A549 (cell line): Measurements from ENCODE around the gene GPS2. TPM values are rescaled to one million over a fixed set of nuclear protein-coding genes. Genes with fewer than 3 reads are reported as not detected.
"Not testable (repeated sequence)": the region's sequence is repeated elsewhere in the genome, so short reads cannot be mapped to it uniquely, and the experiment has no call there.

Experiments
- ATAC-seq, 2 experiments: fragments of 200-7000 bp in 1 of 2; fragments of >200 bp in 1 of 2; cut with Nextera tagmentation in 1 of 2; cut with Tn5 transposase in 1 of 2; 3 replicates each; pipeline versions ENCODE4 v1.8.0 to v1.9.1; 2018 to 2020; ENCODE audit warnings: mild to moderate bottlenecking in 1 of 2, moderate library complexity in 1 of 2
- CTCF ChIA-PET: fragments of 300-600 bp; sonication (Branson Sonifier 250); formaldehyde crosslinking; extraction: SDS; loops from one replicate; lab custom pipeline; 2021; ENCODE audit warnings: antibody characterized with exemption, inconsistent platforms; lab: Yijun Ruan, JAX
- POLR2A ChIA-PET: fragments of 350-600 bp; formaldehyde crosslinking; extraction: SDS; loops from one replicate; lab custom pipeline; 2021; ENCODE audit warnings: antibody characterized with exemption, inconsistent platforms; lab: Yijun Ruan, JAX
- DNase-seq, 2 experiments: peaks; one replicate each; pipeline versions ENCODE4 v3.0.0 to v3.0.0-alpha.2; 2011 to 2016; ENCODE audit warnings: low read depth in 1 of 2, low spot score in 1 of 2
- FAIRE-seq: peaks from 2 replicates; lab custom pipeline; 2011; peaks lifted over from hg19 to GRCh38; lab: Jason Lieb, UNC
- H3K27ac ChIP-seq, 2 experiments: fragments of >200 bp; sonication (Bioruptor Twin); formaldehyde crosslinking; 3 replicates each; pipeline ENCODE4 v1.5.1; 2016 to 2017
- H3K4me1 ChIP-seq: fragments of >200 bp; sonication (Bioruptor Twin); formaldehyde crosslinking; 3 replicates; pipeline ENCODE4 v1.6.1; 2016
- H3K4me2 ChIP-seq: fragments of >200 bp; sonication (Bioruptor Twin); formaldehyde crosslinking; 3 replicates; pipeline ENCODE4 v1.6.1; 2016
- H3K4me3 ChIP-seq: fragments of >200 bp; sonication (Bioruptor Twin); formaldehyde crosslinking; 3 replicates; pipeline ENCODE4 v1.5.1; 2016
- H3K9me3 ChIP-seq: fragments of >200 bp; sonication (Bioruptor Twin); formaldehyde crosslinking; 3 replicates; pipeline ENCODE4 v1.6.1; 2016
- CBX2 ChIP-seq: fragments of 200-600 bp; sonication (generic); IDR thresholded peaks from 2 replicates; pipeline ENCODE4 v1.6.1; 2016; ENCODE audit warnings: low read depth, mild to moderate bottlenecking, borderline replicate concordance
- CEBPB ChIP-seq, 2 experiments: fragments of >200 bp in 1 of 2; sonication (Bioruptor Twin) in 1 of 2; formaldehyde crosslinking in 1 of 2; IDR thresholded peaks; 2 replicates each; pipeline ENCODE4 v1.6.1; 2012 to 2016
- CHD2 ChIP-seq: fragments of 150-350 bp; IDR thresholded peaks from 2 replicates; pipeline ENCODE4 v1.6.1; 2014; ENCODE audit warnings: low read length; ENCODE audit not compliant: partially characterized antibody
- EHF ChIP-seq: fragments of 250-450 bp; sonication (Bioruptor Pico); IDR thresholded peaks from 2 replicates; pipeline ENCODE4 v1.5.0; 2020; ENCODE audit warnings: mild to moderate bottlenecking
- EHMT2 ChIP-seq: fragments of 200-600 bp; sonication (generic); IDR thresholded peaks from 2 replicates; pipeline ENCODE4 v1.6.1; 2016; ENCODE audit warnings: antibody characterized with exemption, low read depth, mild to moderate bottlenecking, moderate library complexity
- EP300 ChIP-seq, 2 experiments: fragments of >200 bp; sonication (Bioruptor Twin); formaldehyde crosslinking; IDR thresholded peaks; 2 replicates in 1 of 2; 3 replicates in 1 of 2; pipeline ENCODE4 v1.6.1; 2016 to 2017
- FOSB ChIP-seq: fragments of 250-450 bp; sonication (Bioruptor Pico); IDR thresholded peaks from 2 replicates; pipeline ENCODE4 v1.5.0; 2020; ENCODE audit warnings: mild to moderate bottlenecking, moderate library complexity
- GATA3 ChIP-seq: IDR thresholded peaks from 2 replicates; pipeline ENCODE4 v1.6.1; 2012; ENCODE audit warnings: borderline replicate concordance
- KDM1A ChIP-seq: fragments of 200-600 bp; sonication (generic); IDR thresholded peaks from 2 replicates; pipeline ENCODE4 v1.6.1; 2016; ENCODE audit warnings: low read depth, mild to moderate bottlenecking
- MAFK ChIP-seq: fragments of 450-650 bp; IDR thresholded peaks from 2 replicates; pipeline ENCODE4 v1.6.1; 2014; ENCODE audit not compliant: partially characterized antibody
- MAZ ChIP-seq: fragments of 150-350 bp; IDR thresholded peaks from 2 replicates; pipeline ENCODE4 v1.6.1; 2014; ENCODE audit warnings: antibody characterized with exemption, low read depth, low read length, borderline replicate concordance
- MYC ChIP-seq: IDR thresholded peaks from 2 replicates; pipeline ENCODE4 v1.6.1; 2012; ENCODE audit warnings: mild to moderate bottlenecking, inconsistent platforms, low read length, improper control_type of control experiment, borderline replicate concordance
- NFE2L2 ChIP-seq: fragments of 150-350 bp; conservative IDR thresholded peaks from 2 replicates; pipeline ENCODE4 v1.6.1; 2014; ENCODE audit warnings: low read length
- NR3C1 ChIP-seq: fragments of >200 bp; sonication (Bioruptor Twin); formaldehyde crosslinking; IDR thresholded peaks from 3 replicates; pipeline ENCODE4 v1.6.1; 2017
- RARB ChIP-seq: fragments of 250-450 bp; sonication (Bioruptor Pico); IDR thresholded peaks from 2 replicates; pipeline ENCODE4 v1.8.0; 2021; ENCODE audit warnings: mild to moderate bottlenecking, moderate library complexity
- REST ChIP-seq: fragments of 200-600 bp; sonication (generic); IDR thresholded peaks from 2 replicates; pipeline ENCODE4 v1.6.1; 2016; ENCODE audit warnings: antibody characterized with exemption, mild to moderate bottlenecking, moderate library complexity
- RFX5 ChIP-seq: fragments of 450-650 bp; IDR thresholded peaks from 2 replicates; pipeline ENCODE4 v1.7.1; 2014; ENCODE audit warnings: antibody characterized with exemption, mild to moderate bottlenecking, moderate library complexity
- TP53 ChIP-seq: fragments of 250-450 bp; sonication (Bioruptor Pico); IDR thresholded peaks from 2 replicates; pipeline ENCODE4 v1.5.0; 2021; ENCODE audit warnings: mild to moderate bottlenecking, moderate library complexity
- WGBS: methylation state at CpG from one replicate; pipeline ENCODE4 v1.1.6; 2017; ENCODE audit errors: missing lambda C conversion rate; 5-methylcytosine and 5-hydroxymethylcytosine counted together
- polyA plus RNA-seq, 4 experiments: library from polyadenylated mRNA; depleted of rRNA in 3 of 4; stranded (reverse); fragments of >200 nt; fragmentation: RNase III in 1 of 4; extraction: RNeasy Plus Mini Kit Qiagen cat#74134 plus additional on column Dnase treatment in 1 of 4; gene quantifications; 2 replicates in 3 of 4; 3 replicates in 1 of 4; pipeline ENCODE4 v1.2.3, GENCODE V29; 2011 to 2017
- TF ChIP-seq, protein P1 (sequence below): fragments of 250-450 bp; sonication (Bioruptor Pico); IDR thresholded peaks from 2 replicates; pipeline ENCODE4 v1.5.0; 2021; ENCODE audit warnings: mild to moderate bottlenecking, moderate library complexity, borderline replicate concordance
- TF ChIP-seq, protein P2 (sequence below): fragments of 450-650 bp; IDR thresholded peaks from 2 replicates; pipeline ENCODE4 v1.6.1; 2014; ENCODE audit warnings: antibody characterized with exemption

GPS2 gene
- polyA plus RNA-seq, 2 of the 4 experiments (the other 2 are of a cell fraction), result 61.7 to 158 TPM

DNA sequence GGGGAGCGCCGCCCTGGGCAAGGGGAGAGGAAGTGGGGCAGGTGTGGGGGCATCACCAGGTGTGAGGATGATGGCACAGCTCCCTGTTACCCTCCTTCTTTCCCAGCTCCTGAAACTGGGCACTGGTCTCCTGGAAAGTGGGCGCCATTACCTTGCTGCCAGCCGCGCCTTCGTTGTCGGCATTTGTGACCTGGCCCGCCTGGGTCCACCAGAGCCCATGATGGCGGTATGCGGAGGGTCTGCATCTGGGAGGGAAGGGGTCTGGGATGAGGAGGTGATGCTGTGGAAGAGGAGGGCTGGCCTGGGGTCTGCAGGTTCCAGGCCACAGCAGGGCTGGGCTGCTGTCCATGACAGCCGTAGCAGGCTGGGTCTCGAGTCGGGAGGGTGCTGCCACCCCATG lies 26.7 kb upstream of the GPS2 start:
- POLR2A ChIA-PET, result interaction anchor here (1.7 kb wide), 1 partner anchor 12 kb away, joined by 5 read pairs; the partner anchor contains the start of gene NEURL4
- FAIRE-seq (no peak), ATAC-seq (no peak), DNase-seq (no peak)
- no peak overlapping the region for H3K27ac ChIP-seq
- no peak overlapping the region for H3K4me2 ChIP-seq
- H3K4me3 ChIP-seq, result no peak overlapping the region
- CTCF ChIA-PET, result interaction anchor here (0.9 to 23.9 kb wide), 10 partner anchors 1 to 219 kb away, joined by 3 to 433 read pairs (median 8); partner anchors contain the start of genes ACAP1, NEURL4, SLC2A4 and TMEM95
- no peaks in the 10 kb centered on the region for H3K9me3 ChIP-seq
- H3K4me1 ChIP-seq, result peaks cover 8% of the 10 kb centered on the region; the same call in 1 of the 3 replicates
- WGBS, result 90% methylated on average over 13 of the region's 13 CpGs
- TF ChIP-seq MYC (no peak), GATA3 (no peak), REST (no peak), TP53 (CRISPR knock-in tag) (no peak), RFX5 (no peak), KDM1A (no peak), CBX2 (no peak), NFE2L2 (no peak), NR3C1 (no peak), EHMT2 (no peak), CHD2 (no peak), EHF (CRISPR knock-in tag) (no peak), CEBPB (IDR thresholded peaks at IDR 0.05) (no peak), EP300 (IDR thresholded peaks at IDR 0.05) (no peak)
- TF ChIP-seq, protein P1, sequence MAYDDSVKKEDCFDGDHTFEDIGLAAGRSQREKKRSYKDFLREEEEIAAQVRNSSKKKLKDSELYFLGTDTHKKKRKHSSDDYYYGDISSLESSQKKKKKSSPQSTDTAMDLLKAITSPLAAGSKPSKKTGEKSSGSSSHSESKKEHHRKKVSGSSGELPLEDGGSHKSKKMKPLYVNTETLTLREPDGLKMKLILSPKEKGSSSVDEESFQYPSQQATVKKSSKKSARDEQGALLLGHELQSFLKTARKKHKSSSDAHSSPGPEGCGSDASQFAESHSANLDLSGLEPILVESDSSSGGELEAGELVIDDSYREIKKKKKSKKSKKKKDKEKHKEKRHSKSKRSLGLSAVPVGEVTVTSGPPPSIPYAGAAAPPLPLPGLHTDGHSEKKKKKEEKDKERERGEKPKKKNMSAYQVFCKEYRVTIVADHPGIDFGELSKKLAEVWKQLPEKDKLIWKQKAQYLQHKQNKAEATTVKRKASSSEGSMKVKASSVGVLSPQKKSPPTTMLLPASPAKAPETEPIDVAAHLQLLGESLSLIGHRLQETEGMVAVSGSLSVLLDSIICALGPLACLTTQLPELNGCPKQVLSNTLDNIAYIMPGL, result no peak
- TF ChIP-seq, protein P2, sequence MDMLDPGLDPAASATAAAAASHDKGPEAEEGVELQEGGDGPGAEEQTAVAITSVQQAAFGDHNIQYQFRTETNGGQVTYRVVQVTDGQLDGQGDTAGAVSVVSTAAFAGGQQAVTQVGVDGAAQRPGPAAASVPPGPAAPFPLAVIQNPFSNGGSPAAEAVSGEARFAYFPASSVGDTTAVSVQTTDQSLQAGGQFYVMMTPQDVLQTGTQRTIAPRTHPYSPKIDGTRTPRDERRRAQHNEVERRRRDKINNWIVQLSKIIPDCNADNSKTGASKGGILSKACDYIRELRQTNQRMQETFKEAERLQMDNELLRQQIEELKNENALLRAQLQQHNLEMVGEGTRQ, result no peak

DNA sequence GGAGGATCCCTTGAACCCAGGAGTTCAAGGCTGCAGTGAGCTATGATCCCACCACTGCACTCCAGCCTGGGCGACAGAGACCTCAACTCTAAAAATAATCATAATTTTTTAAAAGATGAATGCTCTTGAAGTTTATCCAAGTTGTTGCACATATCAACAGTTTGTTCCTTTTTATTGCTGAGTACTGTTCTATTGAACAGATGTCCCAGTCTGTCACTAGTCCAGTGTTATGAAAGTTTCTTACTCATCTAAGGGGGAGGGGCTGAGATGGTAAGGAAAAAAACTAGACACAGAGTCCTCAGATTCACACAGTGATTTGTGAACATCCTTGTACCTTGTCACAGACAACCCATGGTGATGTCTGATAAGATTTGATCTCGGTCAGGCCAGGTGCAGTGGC lies 25.0 kb upstream of the GPS2 start:
- 37% methylated on average over 2 of the region's 2 CpGs for WGBS
- no peak for TF ChIP-seq MAZ
- TF ChIP-seq, protein P2, result no peak
- no peak for TF ChIP-seq FOSB (CRISPR knock-in tag)
- TF ChIP-seq MAFK, result peak; percentile 58
- TF ChIP-seq MYC, result no peak
- no peak for TF ChIP-seq RARB (CRISPR knock-in tag)
- TF ChIP-seq KDM1A, result no peak
- no peak overlapping the region for H3K4me2 ChIP-seq
- ChIA-PET POLR2A (no interaction called here), CTCF (interaction anchor here (3.0 to 23.9 kb wide), 4 partner anchors 2 to 41 kb away, joined by 11 to 433 read pairs (median 260); partner anchors contain the start of genes ACAP1, NEURL4 and TMEM95)
- H3K27ac ChIP-seq, result no peak overlapping the region
- DNase-seq (no peak), FAIRE-seq (no peak), ATAC-seq (no peak)
- H3K9me3 ChIP-seq, result no peaks in the 10 kb centered on the region
- no peak overlapping the region for H3K4me3 ChIP-seq
- peaks cover 8% of the 10 kb centered on the region; the same call in 1 of the 3 replicates for H3K4me1 ChIP-seq

DNA sequence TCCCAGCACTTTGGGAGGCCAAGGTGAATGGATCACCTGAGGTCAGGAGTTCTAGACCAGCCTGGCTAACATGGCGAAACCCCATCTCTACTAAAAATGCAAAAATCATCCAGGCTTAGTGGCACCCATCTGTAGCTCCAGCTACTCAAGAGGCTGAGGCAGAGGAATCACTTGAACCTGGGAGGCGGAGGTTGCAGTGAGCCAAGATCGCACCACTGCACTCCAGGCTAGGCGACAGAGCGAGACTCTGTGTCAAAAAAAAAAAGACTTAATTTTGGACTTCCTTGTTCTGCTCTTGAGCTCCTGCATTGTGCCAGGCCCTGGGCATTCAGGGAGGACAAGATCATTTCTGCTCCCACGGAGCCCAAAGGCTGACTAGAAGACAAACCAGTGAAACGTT lies 22.4 kb upstream of the GPS2 start:
- CTCF ChIA-PET, result interaction anchor here (1.4 to 23.9 kb wide), 8 partner anchors 5 to 292 kb away, joined by 3 to 433 read pairs (median 16); partner anchors contain the start of genes ACAP1, KCTD11, NEURL4 and TMEM95
- FAIRE-seq, DNase-seq, H3K4me1 ChIP-seq, H3K4me2 ChIP-seq, H3K27ac ChIP-seq, H3K9me3 ChIP-seq, H3K4me3 ChIP-seq, ATAC-seq: not testable (repeated sequence)
- 71% methylated on average over 7 of the region's 7 CpGs for WGBS
- POLR2A ChIA-PET, result interaction anchor here (1.0 kb wide), 1 partner anchor 14 kb away, joined by 3 read pairs; no protein-coding TSS in a partner anchor
